H9 (cell line): ENCODE data around the gene DENND4A. TPM values are rescaled to one million over a fixed set of nuclear protein-coding genes. Genes with fewer than 3 reads are reported as not detected.
"Not testable (repeated sequence)": the region's sequence is repeated elsewhere in the genome, so short reads cannot be mapped to it uniquely, and the experiment has no call there.

Source experiments
- DNase-seq: peaks from one replicate; pipeline ENCODE4 v3.0.0-alpha.2; 2017
- H2AFZ ChIP-seq: one replicate; pipeline ENCODE4 v1.6.1; 2013; ENCODE audit warnings: mild to moderate bottlenecking, low read length, control low read depth, moderate library complexity
- H2AK5ac ChIP-seq: 2 replicates; pipeline ENCODE4 v1.6.1; 2013; ENCODE audit warnings: low read length, control low read depth, mixed read lengths; ENCODE audit not compliant: insufficient read length
- H2BK120ac ChIP-seq: one replicate; pipeline ENCODE4 v1.6.1; 2013; ENCODE audit warnings: low read depth, mild to moderate bottlenecking, low read length, control low read depth, inconsistent platforms; ENCODE audit not compliant: poor library complexity, severe bottlenecking
- H2BK12ac ChIP-seq: 2 replicates; pipeline ENCODE4 v1.6.1; 2013; ENCODE audit warnings: low read length, control low read depth, mixed read lengths, low read depth; ENCODE audit not compliant: insufficient read length
- H2BK15ac ChIP-seq: 2 replicates; pipeline ENCODE4 v1.6.1; 2013; ENCODE audit warnings: low read depth, low read length, control low read depth
- H2BK20ac ChIP-seq: one replicate; pipeline ENCODE4 v1.6.1; 2013; ENCODE audit warnings: low read depth, mild to moderate bottlenecking, low read length, control low read depth, inconsistent platforms; ENCODE audit not compliant: poor library complexity, severe bottlenecking
- H2BK5ac ChIP-seq: 2 replicates; pipeline ENCODE4 v1.6.1; 2013; ENCODE audit warnings: low read length, control low read depth, mixed read lengths; ENCODE audit not compliant: insufficient read length
- H3K14ac ChIP-seq: 2 replicates; pipeline ENCODE4 v1.6.1; 2013; ENCODE audit warnings: low read length, control low read depth; ENCODE audit not compliant: insufficient read depth
- H3K18ac ChIP-seq: 2 replicates; pipeline ENCODE4 v1.6.1; 2013; ENCODE audit warnings: low read depth, mild to moderate bottlenecking, mixed read lengths, low read length, control low read depth; ENCODE audit not compliant: insufficient read length
- H3K23ac ChIP-seq: 2 replicates; pipeline ENCODE4 v1.6.1; 2013; ENCODE audit warnings: low read length, control low read depth, mixed read lengths, low read depth; ENCODE audit not compliant: insufficient read length
- H3K23me2 ChIP-seq: 2 replicates; pipeline ENCODE4 v1.6.1; 2013; ENCODE audit warnings: low read depth, mild to moderate bottlenecking, mixed read lengths, low read length, control low read depth; ENCODE audit not compliant: insufficient read length, poor library complexity, severe bottlenecking
- H3K27ac ChIP-seq: 2 replicates; pipeline ENCODE4 v1.5.1; 2013; ENCODE audit warnings: low read length, control low read depth, mixed read lengths, low read depth; ENCODE audit not compliant: insufficient read length
- H3K27me3 ChIP-seq: 2 replicates; pipeline ENCODE4 v1.6.1; 2013; ENCODE audit warnings: low read length, control low read depth, inconsistent platforms; ENCODE audit not compliant: insufficient read depth
- H3K4ac ChIP-seq: 2 replicates; pipeline ENCODE4 v1.6.1; 2013; ENCODE audit warnings: low read depth, mild to moderate bottlenecking, control low read depth, inconsistent platforms, low read length, moderate library complexity
- H3K4me1 ChIP-seq: 2 replicates; pipeline ENCODE4 v1.6.1; 2013; ENCODE audit warnings: low read length, control low read depth, inconsistent platforms; ENCODE audit not compliant: insufficient read depth
- H3K4me2 ChIP-seq: 2 replicates; pipeline ENCODE4 v1.6.1; 2013; ENCODE audit warnings: low read length, control low read depth, mixed read lengths; ENCODE audit not compliant: insufficient read length, insufficient read depth
- H3K56ac ChIP-seq: 2 replicates; pipeline ENCODE4 v1.6.1; 2013; ENCODE audit warnings: low read depth, mild to moderate bottlenecking, mixed read lengths, low read length, control low read depth; ENCODE audit not compliant: insufficient read length
- H3K79me1 ChIP-seq: 2 replicates; pipeline ENCODE4 v1.6.1; 2013; ENCODE audit warnings: low read depth, mild to moderate bottlenecking, moderate library complexity, low read length, control low read depth, inconsistent platforms; ENCODE audit not compliant: insufficient read depth, poor library complexity, severe bottlenecking
- H3K79me2 ChIP-seq: 2 replicates; pipeline ENCODE4 v1.6.1; 2013; ENCODE audit warnings: low read length, control low read depth, inconsistent platforms; ENCODE audit not compliant: insufficient read depth
- H3K9ac ChIP-seq: 2 replicates; pipeline ENCODE4 v1.6.1; 2013; ENCODE audit warnings: low read length, control low read depth, mixed read lengths; ENCODE audit not compliant: insufficient read length; ENCODE audit errors: extremely low read depth
- H3K9me3 ChIP-seq: one replicate; pipeline ENCODE4 v1.6.1; 2013; ENCODE audit warnings: low read depth, low read length, inconsistent platforms; ENCODE audit not compliant: control insufficient read depth
- H3T11ph ChIP-seq: one replicate; pipeline ENCODE4 v1.6.1; 2013; ENCODE audit warnings: mild to moderate bottlenecking, low read length, control low read depth, inconsistent platforms
- H4K20me1 ChIP-seq: one replicate; pipeline ENCODE4 v1.6.1; 2013; ENCODE audit not compliant: control insufficient read depth, insufficient read length, insufficient read depth
- H4K5ac ChIP-seq: 2 replicates; pipeline ENCODE4 v1.6.1; 2013; ENCODE audit warnings: low read depth, mild to moderate bottlenecking, mixed read lengths, low read length, control low read depth; ENCODE audit not compliant: insufficient read length
- H4K8ac ChIP-seq: replicated peaks from 2 replicates; pipeline ENCODE4 v1.6.1; 2013; ENCODE audit warnings: low read length, control low read depth, mixed read lengths, low read depth; ENCODE audit not compliant: insufficient read length
- H4K91ac ChIP-seq: 2 replicates; pipeline ENCODE4 v1.6.1; 2013; ENCODE audit warnings: low read depth, mild to moderate bottlenecking, moderate library complexity, mixed read lengths, low read length, control low read depth; ENCODE audit not compliant: insufficient read length
- H3K27ac Mint-ChIP-seq, 3 experiments: 2 replicates in 2 of 3; 3 replicates in 1 of 3; pipeline ENCODE4 v1.8.0; 2020 to 2021; ENCODE audit warnings: mixed read lengths in 3 of 3, mild to moderate bottlenecking in 1 of 3, moderate library complexity in 1 of 3
- H3K27me3 Mint-ChIP-seq: 2 replicates; pipeline ENCODE4 v1.8.0; 2021; ENCODE audit warnings: low read depth, mild to moderate bottlenecking, moderate library complexity, mixed read lengths
- H3K36me3 Mint-ChIP-seq, 3 experiments: 2 replicates in 2 of 3; 3 replicates in 1 of 3; pipeline ENCODE4 v1.8.0; 2020 to 2021; ENCODE audit warnings: low read depth in 3 of 3, mixed read lengths in 3 of 3; ENCODE audit not compliant: insufficient read depth in 1 of 3
- H3K4me1 Mint-ChIP-seq, 2 experiments: 2 replicates each; pipeline ENCODE4 v1.8.0; 2020; ENCODE audit warnings: mixed read lengths in 2 of 2
- H3K4me3 Mint-ChIP-seq, 2 experiments: 2 replicates in 1 of 2; 3 replicates in 1 of 2; pipeline ENCODE4 v1.8.0; 2020 to 2021; ENCODE audit warnings: mild to moderate bottlenecking in 2 of 2, mixed read lengths in 2 of 2, moderate library complexity in 1 of 2
- H3K9me3 Mint-ChIP-seq, 2 experiments: 2 replicates in 1 of 2; 3 replicates in 1 of 2; pipeline ENCODE4 v1.8.0; 2020; ENCODE audit warnings: mild to moderate bottlenecking in 2 of 2, mixed read lengths in 2 of 2, moderate library complexity in 1 of 2
- WGBS: extraction: QIAGEN DNeasy Blood & Tissue Kit; methylation state at CpG from one replicate; pipeline ENCODE4 v1.1.7; 2013; ENCODE audit warnings: missing lambda C conversion rate, low lambda C conversion rate, mixed read lengths; ENCODE audit not compliant: insufficient read length; ENCODE audit errors: extremely low coverage; 5-methylcytosine and 5-hydroxymethylcytosine counted together
- total RNA-seq: library from RNA; stranded (reverse); gene quantifications from 2 replicates; pipeline ENCODE4 v1.2.1, GENCODE V29; 2021

The DENND4A gene
- total RNA-seq, 1 experiment from 2014 or later = 4.7 TPM

GRCh38 chr15:65814271-65814670, 22.2 kb upstream of the DENND4A start:
- not testable (repeated sequence) for H2BK5ac ChIP-seq, H3K18ac ChIP-seq, H2AFZ ChIP-seq, H3K4me1 ChIP-seq, H3K9me3 ChIP-seq, DNase-seq, H3T11ph ChIP-seq, H3K9ac ChIP-seq, H3K4me1 Mint-ChIP-seq, H2BK20ac ChIP-seq, H3K4me3 Mint-ChIP-seq, H3K27me3 Mint-ChIP-seq, H3K4me2 ChIP-seq, H3K79me1 ChIP-seq, H3K27ac ChIP-seq, H2BK12ac ChIP-seq, H3K36me3 Mint-ChIP-seq, H4K20me1 ChIP-seq, H4K8ac ChIP-seq, H3K56ac ChIP-seq, H2BK15ac ChIP-seq, H3K14ac ChIP-seq, H3K23ac ChIP-seq, H3K27ac Mint-ChIP-seq, H2AK5ac ChIP-seq, H4K5ac ChIP-seq, H2BK120ac ChIP-seq, H3K79me2 ChIP-seq, H3K27me3 ChIP-seq, H3K4ac ChIP-seq, H3K9me3 Mint-ChIP-seq, H4K91ac ChIP-seq, H3K23me2 ChIP-seq
- WGBS = no CpG with 5 or more reads among the region's 4 CpGs
